SK-N-MC (cell line): Measurements from ENCODE around the gene UHRF2.
A peak's percentile ranks its signal among the peaks of the same experiment; 100 is the strongest.

ENCODE experiments used
- DNase-seq: peaks from one replicate; pipeline ENCODE4 v3.0.0-alpha.2; 2011; ENCODE audit warnings: low read depth, low spot score
- H3K27ac ChIP-seq: fragments of 200-600 bp; sonication (generic); 2 replicates; pipeline ENCODE4 v1.5.1; 2016; ENCODE audit warnings: mixed run types
- H3K36me3 ChIP-seq: fragments of 200-600 bp; sonication (generic); 2 replicates; pipeline ENCODE4 v1.6.1; 2017; ENCODE audit warnings: antibody characterized with exemption, low read length, mixed read lengths; ENCODE audit not compliant: insufficient read depth
- H3K4me3 ChIP-seq: fragments of 200-600 bp; sonication (generic); 2 replicates; pipeline ENCODE4 v1.5.1; 2016
- H3K9ac ChIP-seq: fragments of 200-600 bp; sonication (generic); 2 replicates; pipeline ENCODE4 v1.8.0; 2017; ENCODE audit warnings: mixed run types, mixed read lengths; ENCODE audit not compliant: insufficient read length
- H3K9me3 ChIP-seq: fragments of 200-600 bp; sonication (generic); 2 replicates; pipeline ENCODE4 v1.6.1; 2017; ENCODE audit warnings: low read depth, mild to moderate bottlenecking, antibody characterized with exemption, low read length, moderate library complexity, mixed read lengths
- EZH2 ChIP-seq: fragments of 200-600 bp; sonication (generic); IDR thresholded peaks from one replicate; pipeline ENCODE4 v1.6.1; 2017; ENCODE audit warnings: antibody characterized with exemption
- FOXP2 ChIP-seq: optimal IDR thresholded peaks from 2 replicates; pipeline ENCODE3; 2011; ENCODE audit warnings: mild to moderate bottlenecking, moderate library complexity; ENCODE audit not compliant: insufficient read depth; ENCODE audit errors: extremely low read length, control extremely low read depth
- POLR2AphosphoS5 ChIP-seq: IDR thresholded peaks from 2 replicates; pipeline ENCODE4 v1.6.1; 2012; ENCODE audit warnings: mild to moderate bottlenecking, low read depth, low read length, borderline replicate concordance

The UHRF2 gene

DNA sequence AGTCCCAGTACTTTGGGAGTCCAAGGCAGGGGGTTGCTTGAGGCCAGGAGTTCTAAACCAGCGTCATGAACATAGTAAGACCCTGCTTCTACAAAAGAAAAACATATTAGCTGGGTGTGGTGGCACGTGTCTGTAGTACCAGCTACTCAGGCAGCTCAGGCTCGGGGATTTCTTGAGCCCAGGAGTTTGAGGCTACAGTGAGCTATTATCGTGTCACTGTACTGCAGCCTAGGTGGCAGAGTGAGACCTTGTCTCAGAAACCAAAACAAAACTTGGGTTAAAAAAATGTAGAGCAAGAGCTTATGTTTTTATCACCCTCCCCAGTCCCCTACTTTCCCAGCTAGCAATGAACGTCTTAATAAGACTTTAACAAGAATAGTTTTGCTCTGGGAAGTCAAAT lies 46.7 kb downstream of the UHRF2 start:
- no peak for TF ChIP-seq FOXP2
- no peak for TF ChIP-seq EZH2
- TF ChIP-seq POLR2AphosphoS5, result no peak
- no peak overlapping the region for H3K4me3 ChIP-seq
- H3K9me3 ChIP-seq, result no peaks in the 10 kb centered on the region
- no peak overlapping the region for H3K9ac ChIP-seq
- DNase-seq, result no peak
- H3K36me3 ChIP-seq, result peaks cover 41% of the 10 kb centered on the region
- H3K27ac ChIP-seq, result no peak overlapping the region

DNA sequence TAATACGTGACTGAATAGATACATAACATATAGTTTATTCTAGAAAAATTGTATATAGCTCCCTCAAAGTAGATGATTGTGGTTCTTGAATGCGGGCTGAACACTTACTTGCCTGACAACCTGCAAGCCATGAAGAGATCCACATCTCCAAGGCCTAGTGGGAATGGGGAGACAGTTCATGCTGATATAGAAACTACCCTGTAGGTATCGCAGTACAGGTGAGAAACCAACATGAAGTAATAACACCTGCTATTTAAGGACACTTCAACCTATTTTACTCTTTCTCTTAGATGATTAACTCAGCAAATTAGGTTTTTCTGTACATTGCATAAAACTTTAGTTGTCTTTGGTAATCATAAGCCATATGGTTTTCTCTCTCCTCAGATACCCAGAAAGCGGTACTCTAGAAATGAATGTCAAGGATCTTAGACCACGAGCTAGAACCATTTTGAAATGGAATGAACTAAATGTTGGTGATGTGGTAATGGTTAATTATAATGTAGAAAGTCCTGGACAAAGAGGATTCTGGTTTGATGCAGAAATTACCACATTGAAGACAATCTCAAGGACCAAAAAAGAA lies 47.3 kb downstream of the UHRF2 start:
- Histone ChIP-seq H3K4me3 (no peak overlapping the region), H3K9me3 (no peaks in the 10 kb centered on the region), H3K27ac (no peak overlapping the region), H3K36me3 (peaks cover 43% of the 10 kb centered on the region), H3K9ac (no peak overlapping the region)
- no peak for DNase-seq
- no peak for TF ChIP-seq FOXP2
- TF ChIP-seq POLR2AphosphoS5, result no peak
- TF ChIP-seq EZH2, result no peak

DNA sequence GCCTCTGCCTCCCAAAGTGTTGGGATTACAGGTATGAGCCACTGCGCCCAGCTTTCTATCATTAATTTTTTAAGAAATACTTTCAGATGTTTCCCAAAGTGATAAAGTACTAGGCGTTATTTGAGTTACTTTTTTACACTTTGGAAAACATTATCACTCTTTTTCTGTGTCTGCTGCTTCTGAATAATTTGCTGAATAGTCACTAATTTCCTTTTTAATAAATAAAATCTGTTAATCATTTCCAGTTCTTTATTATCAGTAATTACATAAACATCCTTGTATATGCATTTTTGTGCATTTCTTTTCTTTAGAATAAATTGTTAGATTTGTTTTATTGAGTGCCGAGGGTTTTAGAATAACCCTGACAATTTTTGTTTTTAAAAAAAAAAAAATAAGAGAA lies 48.6 kb downstream of the UHRF2 start:
- H3K36me3 ChIP-seq, result peaks cover 47% of the 10 kb centered on the region
- H3K9me3 ChIP-seq, result no peaks in the 10 kb centered on the region
- TF ChIP-seq POLR2AphosphoS5, result no peak
- TF ChIP-seq FOXP2, result no peak
- TF ChIP-seq EZH2, result no peak
- DNase-seq, result no peak
- H3K27ac ChIP-seq, result no peak overlapping the region
- no peak overlapping the region for H3K4me3 ChIP-seq
- H3K9ac ChIP-seq, result no peak overlapping the region

DNA sequence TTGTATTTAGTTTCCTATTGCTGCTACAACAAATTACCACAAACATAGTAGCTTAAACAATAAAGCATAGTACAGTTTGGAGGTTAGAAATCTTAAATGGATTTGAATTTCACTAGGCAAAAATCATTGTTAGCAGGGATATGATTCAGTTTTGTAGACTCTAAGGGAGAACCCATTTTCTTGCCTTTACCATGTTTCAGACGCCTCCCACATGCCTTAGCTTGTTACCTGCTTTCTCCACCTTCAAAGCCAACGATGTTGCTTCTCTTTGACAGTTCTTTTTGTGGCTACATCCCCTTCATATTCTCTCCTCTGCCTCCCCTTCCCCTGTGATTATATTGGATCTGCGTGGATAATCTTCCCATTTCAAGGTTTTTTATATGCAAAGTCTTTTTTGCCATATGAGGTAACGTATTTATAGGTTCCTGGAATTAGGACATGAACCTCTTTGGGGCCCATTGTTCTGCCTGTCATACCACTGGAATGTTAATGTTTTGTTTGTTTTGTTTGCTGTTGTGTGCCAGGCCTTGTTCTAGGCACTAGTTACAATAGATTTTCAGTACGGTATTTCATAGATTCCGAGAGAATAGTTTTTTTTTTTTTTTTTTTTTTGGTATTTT lies 54.1 kb downstream of the UHRF2 start:
- TF ChIP-seq FOXP2 (no peak), EZH2 (no peak), POLR2AphosphoS5 (no peak)
- H3K36me3 ChIP-seq, result peaks cover 47% of the 10 kb centered on the region
- H3K9ac ChIP-seq, result no peak overlapping the region
- no peaks in the 10 kb centered on the region for H3K9me3 ChIP-seq
- DNase-seq, result no peak
- no peak overlapping the region for H3K4me3 ChIP-seq
- no peak overlapping the region for H3K27ac ChIP-seq

DNA sequence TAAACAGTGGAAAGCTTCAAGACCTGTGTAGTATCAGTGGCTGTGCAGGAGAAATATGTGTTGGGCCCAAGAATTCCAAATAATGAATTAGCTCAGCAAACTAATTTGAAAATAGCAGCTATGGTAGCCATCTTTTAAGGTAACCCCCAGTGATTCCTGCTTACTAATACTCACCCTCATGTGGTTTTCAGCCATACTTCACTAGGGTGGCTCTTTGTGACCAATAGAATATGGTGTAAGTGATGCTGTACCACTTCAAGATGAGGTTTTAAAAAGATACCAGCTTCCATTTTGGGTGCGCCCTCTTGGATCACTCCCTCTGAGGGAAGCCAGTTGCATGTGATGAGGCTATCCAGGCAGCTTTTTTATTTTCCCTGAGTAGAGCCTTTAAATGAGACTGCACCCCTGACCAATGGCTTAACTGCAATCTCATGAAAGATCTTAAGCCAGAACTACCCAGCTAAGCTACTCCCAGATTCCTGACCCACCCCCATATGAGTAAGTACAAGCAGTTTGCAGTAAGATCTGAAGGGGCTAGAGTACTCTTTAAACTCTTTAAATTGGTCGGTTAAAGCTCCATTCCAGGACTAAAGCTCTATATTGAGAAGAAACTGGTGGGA lies 58.3 kb downstream of the UHRF2 start:
- TF ChIP-seq EZH2, result no peak
- no peak for TF ChIP-seq POLR2AphosphoS5
- TF ChIP-seq FOXP2, result no peak
- no peak for DNase-seq
- H3K36me3 ChIP-seq, result peaks cover 30% of the 10 kb centered on the region

DNA sequence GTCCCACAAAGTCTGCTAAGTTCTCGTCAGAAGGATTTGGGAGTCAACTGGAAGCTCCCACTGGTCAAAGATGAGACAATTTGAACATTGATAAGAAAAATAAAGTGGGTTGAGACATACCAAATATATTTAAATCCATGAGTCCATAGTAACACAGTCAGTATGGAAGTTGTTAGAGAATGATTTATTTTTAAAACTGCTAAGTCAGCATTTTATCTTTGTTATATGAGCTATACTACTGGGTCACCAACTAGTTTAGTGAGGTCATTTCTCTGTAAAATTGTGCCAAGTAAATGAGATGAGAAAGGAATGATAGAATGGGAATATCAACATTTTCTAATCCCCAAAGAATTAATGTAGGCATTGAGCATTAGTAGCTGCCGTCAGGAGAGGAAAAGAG lies 60.2 kb downstream of the UHRF2 start:
- peaks cover 32% of the 10 kb centered on the region for H3K36me3 ChIP-seq
- no peak overlapping the region for H3K9ac ChIP-seq
- no peaks in the 10 kb centered on the region for H3K9me3 ChIP-seq
- no peak for TF ChIP-seq EZH2
- no peak for TF ChIP-seq POLR2AphosphoS5
- no peak for TF ChIP-seq FOXP2
- H3K27ac ChIP-seq, result peak overlapping the region; percentile 26; the same call in 1 of the 2 replicates
- DNase-seq, result no peak
- no peak overlapping the region for H3K4me3 ChIP-seq

More for the DNA sequence above, 58.3 kb downstream of the UHRF2 start:
- Histone ChIP-seq H3K27ac (no peak overlapping the region), H3K4me3 (no peak overlapping the region), H3K9me3 (no peaks in the 10 kb centered on the region), H3K9ac (no peak overlapping the region)

DNA sequence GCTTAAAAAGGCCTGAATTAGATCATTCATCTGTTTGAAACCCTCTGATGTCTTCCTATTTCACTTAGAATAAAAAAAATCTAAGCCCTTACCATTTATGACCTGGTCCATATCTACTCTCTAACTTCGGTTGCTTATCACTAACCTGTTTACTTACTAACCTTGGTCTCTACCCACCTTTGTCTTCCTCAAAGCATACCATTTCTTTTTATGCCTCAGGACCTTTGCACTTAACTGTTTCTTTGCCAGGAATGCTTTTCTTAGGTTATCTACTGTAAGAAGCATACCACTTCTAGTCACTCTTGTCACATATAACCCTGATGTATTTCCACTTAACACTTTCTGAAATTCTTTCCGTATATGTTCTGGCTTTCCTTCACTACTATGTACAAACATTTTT lies 67.0 kb downstream of the UHRF2 start:
- Histone ChIP-seq H3K9ac (no peak overlapping the region), H3K4me3 (no peak overlapping the region), H3K36me3 (peaks cover 71% of the 10 kb centered on the region), H3K9me3 (no peaks in the 10 kb centered on the region), H3K27ac (no peak overlapping the region)
- TF ChIP-seq EZH2 (no peak), FOXP2 (no peak), POLR2AphosphoS5 (no peak)
- no peak for DNase-seq

DNA sequence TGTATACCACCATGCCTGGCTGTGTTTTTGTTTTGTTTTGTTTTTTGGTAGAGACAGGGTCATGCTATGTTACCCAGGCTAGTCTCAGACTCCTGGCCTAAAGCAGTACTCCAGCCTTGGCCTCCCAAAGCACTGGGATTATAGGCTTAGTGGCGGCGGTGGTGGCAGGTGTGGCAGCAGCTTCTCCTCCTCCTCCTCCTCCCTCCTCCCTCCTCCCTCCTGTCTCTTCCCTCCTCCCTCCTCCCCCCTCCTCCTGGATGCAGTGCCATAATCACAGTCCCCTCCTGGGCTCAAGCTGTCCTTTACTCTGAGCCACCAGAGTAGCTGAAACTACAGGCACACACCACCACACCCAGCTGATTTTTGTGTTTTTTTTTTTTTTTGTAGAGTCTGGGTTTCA lies 71.2 kb downstream of the UHRF2 start:
- Histone ChIP-seq H3K4me3 (no peak overlapping the region), H3K9ac (no peak overlapping the region), H3K27ac (no peak overlapping the region), H3K36me3 (peaks cover 63% of the 10 kb centered on the region), H3K9me3 (no peaks in the 10 kb centered on the region)
- no peak for DNase-seq
- no peak for TF ChIP-seq FOXP2
- no peak for TF ChIP-seq POLR2AphosphoS5
- TF ChIP-seq EZH2, result no peak
